ENCODE measurements around the gene TMEM11.

DNA sequence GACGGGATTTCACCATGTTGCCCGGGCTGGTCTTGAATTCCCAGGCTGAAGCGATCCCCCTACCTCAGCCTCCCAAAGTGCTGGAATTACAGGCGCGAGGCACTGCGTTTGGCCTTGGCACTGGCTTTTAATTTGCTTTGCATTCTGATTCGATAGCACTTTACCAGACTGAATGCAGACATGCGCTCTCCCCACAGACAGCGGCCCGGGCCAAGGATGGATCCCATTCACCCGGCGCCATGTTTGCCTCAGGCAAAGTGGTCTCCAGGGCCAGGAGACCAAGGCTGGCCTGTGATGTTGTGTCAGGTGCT is 45.5 kb downstream of the TMEM11 start:
- TF ChIP-seq, protein P1, sequence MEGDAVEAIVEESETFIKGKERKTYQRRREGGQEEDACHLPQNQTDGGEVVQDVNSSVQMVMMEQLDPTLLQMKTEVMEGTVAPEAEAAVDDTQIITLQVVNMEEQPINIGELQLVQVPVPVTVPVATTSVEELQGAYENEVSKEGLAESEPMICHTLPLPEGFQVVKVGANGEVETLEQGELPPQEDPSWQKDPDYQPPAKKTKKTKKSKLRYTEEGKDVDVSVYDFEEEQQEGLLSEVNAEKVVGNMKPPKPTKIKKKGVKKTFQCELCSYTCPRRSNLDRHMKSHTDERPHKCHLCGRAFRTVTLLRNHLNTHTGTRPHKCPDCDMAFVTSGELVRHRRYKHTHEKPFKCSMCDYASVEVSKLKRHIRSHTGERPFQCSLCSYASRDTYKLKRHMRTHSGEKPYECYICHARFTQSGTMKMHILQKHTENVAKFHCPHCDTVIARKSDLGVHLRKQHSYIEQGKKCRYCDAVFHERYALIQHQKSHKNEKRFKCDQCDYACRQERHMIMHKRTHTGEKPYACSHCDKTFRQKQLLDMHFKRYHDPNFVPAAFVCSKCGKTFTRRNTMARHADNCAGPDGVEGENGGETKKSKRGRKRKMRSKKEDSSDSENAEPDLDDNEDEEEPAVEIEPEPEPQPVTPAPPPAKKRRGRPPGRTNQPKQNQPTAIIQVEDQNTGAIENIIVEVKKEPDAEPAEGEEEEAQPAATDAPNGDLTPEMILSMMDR (IDR thresholded peaks at IDR 0.05): no peak
- no peak for TF ChIP-seq POLR2AphosphoS5 (IDR thresholded peaks at IDR 0.05)
